Left forelimb (tissue), 1 donor: Measurements from ENCODE around the gene DGKD.

Source experiments
- DNase-seq: peaks from one replicate; pipeline ENCODE4 v3.0.0-alpha.2; 2018; ENCODE audit warnings: low spot score

The DGKD gene

DNA sequence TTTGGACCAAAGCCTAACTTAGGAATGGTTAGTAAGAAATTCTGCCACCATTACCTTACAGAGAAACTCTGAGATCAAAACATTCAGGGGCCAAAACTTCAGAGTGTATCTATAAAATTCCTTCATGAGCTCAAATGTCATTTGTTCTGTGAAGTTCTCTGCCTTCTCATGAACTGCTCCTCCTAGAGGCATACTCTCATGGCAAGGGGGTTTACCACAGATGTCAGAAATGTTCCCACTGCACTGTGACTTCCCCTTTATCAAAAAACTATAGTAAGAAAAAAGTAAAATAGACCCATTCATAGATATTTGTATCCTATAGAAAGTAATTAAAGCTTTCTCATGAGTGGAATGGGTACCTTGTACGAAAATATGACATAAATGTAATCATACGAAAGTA lies 143.8 kb downstream of the DGKD start:
- DNase-seq, result no peak

- DNase-seq, result no peak
Observed at GRCh38 chr2:233499928-233500327, 145.6 kb downstream of the DGKD start.

DNA sequence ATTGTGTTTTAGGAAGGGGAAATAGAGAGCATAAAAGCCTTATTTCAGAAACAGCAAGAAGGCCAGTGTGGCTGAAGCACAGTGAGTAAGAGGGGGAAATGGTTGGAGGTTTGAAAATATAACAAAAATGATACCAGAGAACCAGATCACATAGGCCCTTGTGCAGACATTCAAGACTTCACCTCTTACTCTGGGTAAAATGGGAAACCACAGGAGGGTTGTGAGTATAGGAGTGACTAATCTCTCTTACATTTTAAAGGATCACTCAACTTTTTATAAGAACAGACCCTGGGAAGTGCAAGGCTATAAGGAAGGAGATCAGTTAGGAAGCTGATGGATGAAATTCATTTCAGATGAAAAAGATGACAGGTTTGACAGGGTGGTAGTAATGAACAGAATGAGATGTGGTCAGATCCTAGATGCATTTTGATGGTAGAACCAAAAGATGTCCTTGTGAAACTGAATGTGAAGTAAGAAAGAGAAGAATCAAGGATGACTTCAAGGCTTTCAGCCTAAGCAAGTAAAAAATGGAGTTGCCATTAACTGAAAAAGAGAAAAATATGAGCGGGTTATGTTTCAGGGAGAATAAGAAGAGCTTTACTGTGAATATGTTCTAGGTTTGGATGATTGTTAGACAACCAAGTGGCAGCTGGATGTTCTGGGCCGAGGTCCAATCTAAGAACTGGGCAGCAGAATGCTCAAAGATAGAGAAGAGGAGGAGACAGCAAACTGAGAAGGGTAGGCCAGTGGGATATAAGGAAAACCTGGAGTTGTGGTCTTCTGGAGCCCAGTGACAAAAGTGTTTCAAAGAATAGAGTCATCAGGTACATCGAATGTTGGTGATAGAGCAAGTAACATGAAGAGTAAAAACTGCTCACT lies 147.1 kb downstream of the DGKD start:
- no peak for DNase-seq

DNA sequence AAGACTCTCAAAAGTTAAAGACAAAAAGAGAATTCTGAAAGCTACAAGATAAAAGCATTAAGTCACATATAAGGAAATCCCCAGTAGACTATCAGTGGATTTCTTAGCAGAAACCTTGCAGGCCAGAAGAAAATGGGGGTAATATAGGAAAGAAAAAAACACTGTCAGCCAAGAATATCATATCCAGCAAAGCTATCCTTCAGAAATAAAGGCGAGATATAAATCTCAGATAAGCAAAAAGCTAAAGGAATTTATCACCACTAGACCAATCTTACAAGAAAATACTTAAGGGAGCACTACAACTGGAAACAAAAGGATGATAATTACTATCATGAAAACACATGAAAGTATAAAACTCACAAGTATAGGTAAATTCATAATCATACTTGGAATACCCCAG lies 149.2 kb downstream of the DGKD start:
- DNase-seq, result no peak

GRCh38 chr2:233503947-233504637 lies 149.8 kb downstream of the DGKD start:
- no peak for DNase-seq

GRCh38 chr2:233513953-233514655 lies 159.8 kb downstream of the DGKD start:
- DNase-seq, result no peak

DNA sequence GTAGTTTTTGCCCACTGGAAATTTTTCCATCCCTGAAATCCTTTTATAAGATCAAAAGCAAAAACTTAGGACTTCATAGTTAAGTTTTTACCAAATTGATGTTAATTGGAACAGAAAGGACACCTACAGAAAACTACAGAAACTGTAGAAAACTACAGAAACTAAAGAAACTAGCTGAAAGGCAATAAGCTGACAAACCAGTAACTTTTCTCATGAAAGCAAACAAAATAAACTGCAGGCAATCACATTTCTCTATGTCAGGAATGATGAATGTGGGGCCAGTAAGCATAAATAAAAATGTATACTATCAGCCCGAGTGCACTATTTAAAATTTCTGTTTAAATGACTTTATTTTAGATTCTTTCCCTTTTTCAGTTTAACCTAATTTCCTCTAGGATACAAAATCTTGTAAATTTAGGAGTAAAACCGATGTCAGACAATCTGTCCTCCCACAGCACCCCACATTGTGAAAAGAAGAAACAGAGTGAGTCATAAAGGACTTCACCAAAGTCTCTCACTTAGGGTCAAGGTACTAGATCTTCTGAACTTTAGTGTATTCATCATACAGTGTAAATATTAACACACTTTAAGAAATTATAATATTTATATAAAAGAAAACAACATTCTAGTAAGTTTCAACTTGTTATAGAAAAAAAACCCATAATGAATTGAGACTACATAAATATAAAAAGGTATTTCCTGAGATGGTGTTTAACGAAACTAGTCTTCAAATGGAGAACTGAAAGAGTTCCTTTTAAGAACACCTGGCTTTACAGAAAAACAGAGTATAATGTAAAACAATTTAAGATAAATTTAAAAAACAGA lies 165.7 kb downstream of the DGKD start:
- no peak for DNase-seq
